Measurements from ENCODE around the gene WDR88.
"Not testable (repeated sequence)": the region's sequence is repeated elsewhere in the genome, so short reads cannot be mapped to it uniquely, and the experiment has no call there.

WDR88 gene

GRCh38 chr19:33199441-33200265 is 67.7 kb downstream of the WDR88 start:
- no peak for DNase-seq

DNA sequence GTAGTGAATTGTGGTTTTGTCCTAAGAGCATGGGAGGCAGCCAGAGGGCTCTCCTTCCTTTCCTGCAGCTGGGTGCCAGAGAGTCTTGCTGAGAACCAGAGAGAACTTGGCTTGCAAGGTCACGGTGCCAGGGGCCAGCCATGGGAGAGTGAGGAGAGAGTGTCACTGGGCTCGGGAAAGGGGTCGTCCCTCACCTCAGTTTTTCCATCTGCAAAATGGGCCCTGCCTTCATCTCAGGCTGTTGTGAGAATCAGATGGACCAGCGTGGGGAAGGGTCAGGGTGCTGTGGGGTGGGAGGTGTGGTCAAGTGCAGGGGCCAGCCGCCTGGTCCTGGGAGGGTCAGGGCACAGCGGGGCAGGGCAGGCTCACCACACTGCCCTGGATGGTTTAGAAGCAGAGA is 69.6 kb downstream of the WDR88 start:
- DNase-seq, result no peak

DNA sequence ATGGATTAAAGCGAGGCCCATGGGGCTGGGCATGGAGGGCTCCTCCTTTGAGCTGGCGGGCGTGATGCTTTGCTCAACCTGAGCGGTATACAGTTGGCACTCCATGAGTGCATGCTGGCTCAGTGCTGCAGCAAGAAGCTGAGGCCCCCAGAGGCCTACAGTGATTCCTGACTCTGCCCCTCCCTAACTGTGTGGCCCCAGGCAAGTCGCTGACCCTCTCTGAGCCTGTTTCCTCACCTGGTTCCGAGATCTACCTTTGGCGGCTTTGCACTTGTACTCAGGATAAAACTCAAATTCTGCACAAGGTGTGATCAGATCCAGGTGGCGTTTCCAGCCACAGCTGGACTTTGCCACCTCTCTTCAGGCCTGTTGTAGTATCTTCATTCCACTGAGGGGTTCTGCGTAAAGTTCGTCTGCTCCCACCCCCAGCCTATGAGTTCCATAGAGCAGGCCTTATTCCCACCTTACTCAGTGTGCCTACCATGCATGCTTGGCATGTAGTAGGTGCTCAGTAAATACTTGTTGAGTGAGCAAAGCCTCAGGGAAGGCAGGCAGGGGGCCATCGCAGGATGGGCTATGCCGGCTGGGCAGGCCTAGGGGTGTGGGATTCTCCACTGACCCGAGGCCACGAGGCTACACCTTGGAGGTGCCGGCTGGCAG is 70.1 kb downstream of the WDR88 start:
- DNase-seq, result no peak

DNA sequence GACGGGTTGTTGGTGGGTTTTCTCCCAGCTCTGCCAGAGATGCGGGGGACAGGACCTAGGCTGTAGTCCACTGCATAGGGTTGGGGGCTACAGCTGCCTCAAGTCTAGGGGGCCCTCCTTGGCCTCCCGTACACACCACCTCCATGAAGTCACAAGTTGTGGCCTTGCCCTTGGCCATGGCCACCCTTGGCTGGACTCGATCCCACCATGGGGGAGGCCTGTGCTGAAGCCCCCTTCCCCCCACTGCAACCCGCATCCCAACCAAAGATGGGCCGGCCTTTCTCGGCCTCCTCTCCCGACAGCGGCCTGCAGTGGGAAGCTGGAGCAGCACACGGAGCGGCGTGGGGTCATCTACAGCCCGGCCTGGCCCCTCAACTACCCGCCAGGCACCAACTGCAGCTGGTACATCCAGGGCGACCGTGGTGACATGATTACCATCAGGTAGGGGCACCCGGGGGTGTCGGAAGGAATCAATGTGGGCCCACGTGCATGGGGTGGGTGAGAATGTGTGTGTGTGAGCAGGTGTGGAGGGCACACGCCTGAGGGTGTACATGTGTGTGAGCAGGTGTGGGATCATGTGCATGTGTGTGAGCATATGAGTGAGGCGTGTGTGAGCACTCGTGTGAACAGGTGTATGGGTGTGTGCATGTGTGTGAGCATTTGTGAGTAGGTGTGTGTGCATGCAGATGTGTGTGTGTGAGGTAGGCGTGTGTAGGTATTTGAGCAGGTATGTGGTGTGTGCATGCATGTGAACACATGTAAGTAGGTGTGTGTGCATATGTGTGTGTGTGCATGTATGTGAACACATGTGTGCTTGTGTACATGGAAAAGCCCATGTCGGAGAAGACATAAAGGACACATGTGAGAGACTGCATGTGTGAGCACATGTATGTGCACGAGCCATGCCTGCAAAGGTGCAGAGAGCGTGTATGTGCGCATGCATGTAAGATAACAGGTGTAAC is 70.9 kb downstream of the WDR88 start:
- no peak for DNase-seq

GRCh38 chr19:33203529-33203928 is 71.6 kb downstream of the WDR88 start:
- no peak for DNase-seq

DNA sequence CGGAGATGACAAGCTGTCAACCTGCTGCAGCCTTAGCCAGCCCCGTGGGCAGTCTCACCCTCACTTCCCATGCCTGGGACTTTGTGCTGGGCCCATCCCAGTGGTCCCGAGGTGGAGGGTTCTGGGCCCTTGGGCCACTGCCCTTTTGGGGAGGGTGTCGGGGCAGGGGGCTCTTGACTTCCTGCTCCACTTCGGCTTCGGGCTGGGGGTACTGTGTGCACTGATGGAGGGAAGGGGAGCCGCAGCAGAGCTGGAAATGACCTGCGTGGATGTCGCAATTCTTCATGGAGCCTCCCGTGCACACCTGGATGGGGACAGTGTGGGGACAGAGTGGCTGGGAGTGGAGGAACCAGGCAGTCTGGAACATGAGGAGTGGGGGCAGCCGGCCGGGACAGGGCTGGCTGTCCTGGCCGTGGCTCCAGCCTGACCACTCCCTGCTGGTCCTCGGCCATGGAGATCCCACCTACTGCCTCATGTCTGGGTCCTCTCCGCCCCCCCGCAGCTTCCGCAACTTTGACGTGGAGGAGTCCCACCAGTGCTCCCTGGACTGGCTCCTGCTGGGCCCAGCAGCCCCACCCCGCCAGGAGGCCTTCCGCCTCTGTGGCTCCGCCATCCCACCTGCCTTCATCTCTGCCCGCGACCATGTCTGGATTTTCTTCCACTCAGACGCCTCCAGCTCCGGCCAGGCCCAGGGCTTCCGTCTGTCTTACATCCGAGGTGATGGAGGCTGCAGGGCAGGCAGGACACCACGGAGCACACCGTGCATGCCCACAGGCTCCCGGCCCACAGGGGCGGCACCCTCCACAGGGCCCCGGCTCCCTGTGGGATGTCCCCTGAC is 72.4 kb downstream of the WDR88 start:
- DNase-seq, result no peak

DNA sequence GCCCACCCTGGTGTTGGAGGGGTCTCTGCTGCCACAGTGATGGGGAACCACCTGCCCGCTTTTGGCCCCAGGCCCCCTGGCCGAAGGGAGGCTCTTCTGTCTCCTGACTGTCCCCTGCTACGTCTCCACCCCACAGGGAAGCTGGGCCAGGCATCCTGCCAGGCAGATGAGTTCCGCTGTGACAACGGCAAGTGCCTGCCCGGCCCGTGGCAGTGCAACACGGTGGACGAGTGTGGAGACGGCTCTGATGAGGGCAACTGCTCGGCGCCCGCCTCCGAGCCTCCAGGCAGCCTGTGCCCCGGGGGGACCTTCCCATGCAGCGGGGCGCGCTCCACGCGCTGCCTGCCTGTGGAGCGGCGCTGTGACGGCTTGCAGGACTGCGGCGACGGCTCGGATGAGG is 73.2 kb downstream of the WDR88 start:
- DNase-seq, result no peak

GRCh38 chr19:33205531-33206260 is 73.8 kb downstream of the WDR88 start:
- DNase-seq, result no peak

DNA sequence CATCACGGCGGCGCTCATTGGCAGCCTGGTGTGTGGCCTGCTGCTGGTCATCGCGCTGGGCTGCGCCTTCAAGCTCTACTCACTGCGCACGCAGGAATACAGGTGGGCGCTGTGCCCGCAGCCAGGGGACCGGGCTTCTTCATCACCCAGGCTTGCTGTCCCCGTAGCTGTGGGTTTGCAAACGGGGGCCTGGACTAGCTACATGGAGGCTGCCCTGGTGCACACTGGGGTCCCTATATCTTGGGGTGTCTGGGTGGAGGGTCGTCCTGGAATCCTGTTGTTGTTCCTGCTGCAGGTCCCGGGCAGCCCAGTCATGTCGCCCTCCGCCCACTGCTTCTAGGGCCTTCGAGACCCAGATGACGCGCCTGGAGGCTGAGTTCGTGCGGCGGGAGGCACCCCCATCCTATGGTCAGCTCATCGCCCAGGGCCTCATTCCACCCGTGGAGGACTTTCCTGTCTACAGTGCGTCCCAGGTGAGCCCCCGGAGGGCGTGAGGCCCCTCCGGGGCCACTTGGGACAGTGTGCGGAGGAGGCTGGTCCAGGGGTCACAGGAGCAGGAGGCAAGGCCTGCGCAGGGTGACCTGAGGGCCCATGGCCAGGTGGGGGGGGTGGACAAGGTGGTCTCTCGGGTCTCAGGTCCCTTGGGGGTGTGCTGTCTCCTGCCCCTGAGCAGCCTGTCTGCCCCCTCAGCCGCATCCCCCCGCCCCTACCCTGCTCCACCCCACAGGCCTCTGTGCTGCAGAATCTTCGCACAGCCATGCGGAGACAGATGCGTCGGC is 74.5 kb downstream of the WDR88 start:
- no peak for DNase-seq

- no peak for DNase-seq
Observed at GRCh38 chr19:33207040-33207620, 75.2 kb downstream of the WDR88 start.

DNA sequence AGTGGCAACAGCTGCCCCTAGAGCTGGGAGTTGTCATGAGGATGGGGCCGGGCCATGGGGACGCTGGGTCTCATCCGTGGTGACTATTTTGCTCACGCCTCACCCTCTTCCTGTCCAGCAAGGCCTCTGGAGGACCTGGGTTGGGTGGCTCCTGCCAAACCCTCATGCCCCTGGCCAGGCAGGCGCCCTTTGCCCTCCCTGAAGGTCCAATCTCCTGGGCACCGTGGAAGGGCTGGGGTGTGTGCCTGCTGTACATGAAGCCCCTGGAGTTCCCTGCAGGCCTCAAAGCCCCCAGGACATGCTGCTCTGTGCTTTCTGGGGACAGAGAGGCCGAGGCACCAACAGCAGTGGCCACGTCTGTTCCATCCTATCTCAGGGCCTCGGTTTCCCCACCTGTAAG is 76.0 kb downstream of the WDR88 start:
- no peak for DNase-seq

- DNase-seq, result no peak
Observed at GRCh38 chr19:33208371-33208895, 76.5 kb downstream of the WDR88 start.

DNA sequence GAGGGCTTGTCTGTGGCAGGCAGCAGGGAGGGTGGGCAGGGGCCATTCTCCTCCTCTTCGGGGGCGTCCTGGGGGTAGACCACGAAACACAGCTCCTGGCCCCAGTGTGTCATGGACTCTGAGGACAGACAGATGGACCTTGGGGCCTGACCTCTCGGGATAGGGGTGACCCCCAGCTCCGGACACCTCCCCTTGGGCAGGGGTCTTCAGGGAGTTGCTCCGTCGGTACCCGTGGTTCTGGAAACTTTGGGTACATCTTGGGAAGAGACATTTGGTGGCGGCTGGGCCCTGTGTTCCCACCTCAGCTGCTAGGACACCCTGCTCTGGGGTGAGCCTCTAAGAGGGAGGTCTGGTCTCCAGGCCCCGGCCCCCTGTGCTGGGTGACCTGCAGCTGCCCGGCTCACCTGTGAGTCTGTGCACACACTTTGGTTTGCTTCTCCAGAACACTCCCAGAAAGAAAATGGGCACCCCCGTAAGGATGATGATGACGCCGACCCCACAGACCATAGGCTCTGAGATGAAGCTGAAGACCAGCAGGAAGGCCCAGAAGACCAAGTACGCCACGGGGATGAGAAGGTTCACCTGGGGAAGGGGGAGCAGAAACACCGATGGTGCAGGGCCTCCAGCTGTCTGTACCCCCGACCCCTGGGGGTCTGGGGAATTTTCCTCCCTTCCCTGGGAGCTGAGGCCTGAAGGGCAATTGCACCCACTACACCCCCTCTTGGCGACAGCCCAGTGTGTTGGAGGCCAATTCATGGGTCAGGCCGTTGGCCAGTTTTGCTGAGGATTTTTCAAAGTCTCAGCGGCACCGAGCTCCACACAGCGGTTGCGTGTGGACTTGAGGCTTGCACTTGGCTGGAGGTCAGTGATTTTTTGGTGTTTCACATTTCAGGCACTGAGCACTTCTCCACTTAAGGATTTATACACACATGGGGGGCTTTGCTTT is 77.3 kb downstream of the WDR88 start:
- DNase-seq, result no peak

- not testable (repeated sequence) for DNase-seq
Observed at GRCh38 chr19:33209850-33210230, 77.9 kb downstream of the WDR88 start.

DNA sequence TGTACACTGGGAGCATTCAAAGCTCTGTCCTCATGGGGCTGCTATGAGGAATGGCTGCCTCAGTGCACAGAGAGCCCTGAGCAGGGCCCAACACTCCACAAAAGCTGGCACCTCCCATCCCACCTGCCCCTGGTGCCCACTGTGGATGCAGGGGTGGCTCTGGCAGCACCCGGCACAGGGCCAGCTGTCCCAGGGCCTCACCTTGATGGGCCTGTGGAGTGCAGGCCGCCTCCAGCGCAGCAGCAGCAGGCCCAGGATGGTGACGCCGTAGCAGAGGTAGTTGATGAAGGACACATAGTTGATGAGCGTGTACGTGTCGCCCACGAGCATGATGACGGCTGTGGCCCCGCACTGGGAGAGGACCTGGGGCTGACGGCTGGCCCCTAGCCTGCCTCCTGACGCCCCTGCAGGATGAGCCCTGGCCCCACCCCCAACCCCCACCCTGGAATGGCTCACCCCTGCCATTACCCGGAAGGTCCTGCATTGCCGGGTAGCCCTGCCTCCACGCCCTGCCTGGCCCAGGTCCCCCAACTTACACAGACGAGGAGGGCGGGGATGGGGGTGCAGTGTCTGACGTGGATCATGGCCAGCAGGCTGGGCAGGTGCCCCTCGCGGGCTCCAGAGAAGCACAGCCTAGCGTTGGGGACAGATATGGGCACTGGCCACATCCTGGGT is 78.5 kb downstream of the WDR88 start:
- DNase-seq, result no peak

GRCh38 chr19:33211794-33212435 is 80.0 kb downstream of the WDR88 start:
- no peak for DNase-seq

DNA sequence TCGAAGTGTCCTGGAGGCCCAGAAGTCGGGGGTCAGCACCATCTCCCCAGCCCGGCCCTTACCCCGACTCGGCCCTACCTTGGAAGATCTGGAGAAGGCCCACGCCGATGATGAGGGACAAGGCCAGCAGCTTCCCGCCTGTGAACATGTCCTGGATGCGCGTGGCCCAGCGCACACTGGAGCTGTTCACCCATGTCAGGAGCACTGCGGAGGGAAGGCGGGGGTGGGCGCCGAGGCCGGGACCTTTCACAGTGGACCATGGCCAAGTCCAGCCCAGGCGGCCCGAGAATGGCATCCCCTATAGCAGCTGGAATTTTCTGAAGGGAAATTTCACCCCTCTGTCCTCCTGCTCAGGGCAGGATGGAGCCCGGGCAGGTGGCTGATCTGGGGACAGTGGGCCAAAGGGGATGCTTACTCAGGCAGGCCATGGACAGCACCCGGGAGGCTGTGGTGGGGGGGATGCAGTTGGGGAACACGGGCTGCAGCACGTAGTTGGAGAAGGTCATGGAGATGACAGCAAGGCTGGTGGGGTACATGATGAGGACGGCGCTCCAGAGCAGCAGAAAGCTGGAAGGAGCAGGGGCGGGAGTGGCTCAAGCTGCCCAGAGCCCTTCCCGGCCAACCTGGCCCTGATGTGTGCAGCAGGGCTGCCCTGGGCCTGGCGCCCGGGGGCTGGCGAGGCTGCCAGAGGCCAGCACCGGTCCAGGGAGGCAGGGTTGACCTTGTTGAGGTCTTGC is 80.7 kb downstream of the WDR88 start:
- no peak for DNase-seq
